ENCODE data around the gene SENP5.

SENP5 gene

GRCh38 chr3:196886144-196886543 is 18.4 kb downstream of the SENP5 start:
- no peak for DNase-seq (ENCODE audit: low read depth, low spot score)

DNA sequence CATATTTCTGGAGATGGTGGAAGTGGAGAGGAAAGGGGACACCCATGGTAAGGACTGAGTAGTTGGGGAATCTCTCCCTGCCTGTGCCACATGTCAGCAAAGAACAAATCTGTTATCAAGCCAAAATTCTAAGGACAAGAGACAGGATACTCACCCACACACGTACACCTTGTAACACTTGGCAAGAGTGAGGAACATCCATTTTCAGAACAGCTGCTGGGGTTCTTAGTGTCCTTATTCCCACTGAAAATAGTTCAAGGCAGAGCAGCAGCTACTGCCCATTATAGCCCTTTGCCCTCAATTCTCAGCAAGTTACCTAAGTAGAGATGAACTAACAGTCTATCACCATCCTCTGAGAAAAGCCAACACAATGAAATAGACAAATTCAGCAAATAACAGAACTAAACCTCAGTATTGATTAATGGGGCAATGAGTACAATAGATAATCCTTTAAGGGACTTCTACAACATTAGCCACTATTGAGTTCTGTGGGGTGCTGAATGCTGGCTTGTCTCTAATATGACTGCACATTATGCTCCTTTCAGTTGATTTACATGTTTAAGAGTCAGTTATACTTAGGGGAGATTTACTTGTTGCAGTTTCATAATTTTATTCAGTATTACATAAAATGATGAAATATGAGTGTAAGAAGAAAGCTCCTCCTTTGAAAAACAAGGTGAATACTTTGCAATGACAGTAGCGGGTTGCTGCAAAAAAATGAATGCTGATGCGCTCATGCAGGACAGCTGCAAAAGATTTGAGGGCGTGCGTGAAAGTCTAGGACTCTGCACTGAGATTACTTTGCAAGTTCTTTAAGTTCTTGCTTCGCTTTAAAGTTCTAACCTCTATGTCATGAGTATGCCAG is 22.4 kb downstream of the SENP5 start:
- no peak for DNase-seq (ENCODE audit: low read depth, low spot score)

- no peak for DNase-seq (ENCODE audit: low read depth, low spot score)
Measured at GRCh38 chr3:196894557-196895295, 27.0 kb downstream of the SENP5 start.

GRCh38 chr3:196896229-196896628 is 28.5 kb downstream of the SENP5 start:
- no peak for DNase-seq (ENCODE audit: low read depth, low spot score)

DNA sequence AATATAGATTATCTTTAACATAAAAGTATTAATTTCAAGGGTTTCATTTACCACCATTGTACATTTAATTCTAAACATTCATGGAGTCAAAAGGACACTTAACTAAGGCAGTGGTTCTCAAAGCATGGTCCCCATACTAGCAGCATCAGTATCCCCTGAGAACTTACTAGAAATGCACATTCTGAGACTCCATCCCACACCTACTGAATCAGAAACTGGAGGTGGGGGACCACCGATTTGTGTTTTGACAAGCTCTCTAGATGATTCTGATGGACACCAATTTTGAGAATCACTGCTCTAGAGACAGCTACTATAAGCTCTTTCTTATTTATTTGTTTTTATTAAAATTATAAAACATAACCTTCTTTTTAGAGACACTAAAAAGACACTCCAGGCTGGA is 34.0 kb downstream of the SENP5 start:
- DNase-seq (ENCODE audit: low read depth, low spot score): no peak

- no peak for DNase-seq (ENCODE audit: low read depth, low spot score)
Measured at GRCh38 chr3:196902296-196902695, 34.6 kb downstream of the SENP5 start.

GRCh38 chr3:196903740-196904139 is 36.0 kb downstream of the SENP5 start:
- DNase-seq (ENCODE audit: low read depth, low spot score): no peak

GRCh38 chr3:196914866-196915265 is 47.1 kb downstream of the SENP5 start:
- no peak for DNase-seq (ENCODE audit: low read depth, low spot score)

GRCh38 chr3:196915375-196915774 is 47.7 kb downstream of the SENP5 start:
- DNase-seq (ENCODE audit: low read depth, low spot score): no peak

DNA sequence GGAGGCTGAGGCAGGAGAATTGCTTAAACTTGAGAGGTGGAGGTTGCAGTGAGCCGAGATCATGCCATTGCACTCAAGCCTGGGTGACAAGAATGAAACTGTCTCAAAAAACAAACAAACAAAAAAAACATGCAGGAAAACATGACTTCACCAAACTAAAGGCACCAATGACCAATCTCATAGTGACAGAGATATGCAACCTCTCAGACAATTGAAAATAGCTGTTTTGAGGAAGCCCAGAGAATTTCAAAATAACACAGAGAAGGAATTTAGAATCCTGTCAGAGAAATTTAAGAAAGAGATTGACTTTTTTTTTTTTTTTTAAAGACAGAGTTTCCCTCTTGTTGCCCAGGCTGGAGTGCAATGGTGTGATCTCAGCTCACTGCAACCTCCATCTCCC is 48.5 kb downstream of the SENP5 start:
- no peak for DNase-seq (ENCODE audit: low read depth, low spot score)

GRCh38 chr3:196916995-196917394 is 49.3 kb downstream of the SENP5 start:
- DNase-seq (ENCODE audit: low read depth, low spot score): no peak

GRCh38 chr3:196918968-196919367 is 51.2 kb downstream of the SENP5 start:
- DNase-seq (ENCODE audit: low read depth, low spot score): no peak

GRCh38 chr3:196920733-196921132 is 53.0 kb downstream of the SENP5 start:
- DNase-seq (ENCODE audit: low read depth, low spot score): no peak

GRCh38 chr3:196927571-196928453 is 60.1 kb downstream of the SENP5 start:
- no peak for DNase-seq (ENCODE audit: low read depth, low spot score)

GRCh38 chr3:196931157-196931556 is 63.4 kb downstream of the SENP5 start:
- no peak for DNase-seq (ENCODE audit: low read depth, low spot score)

DNA sequence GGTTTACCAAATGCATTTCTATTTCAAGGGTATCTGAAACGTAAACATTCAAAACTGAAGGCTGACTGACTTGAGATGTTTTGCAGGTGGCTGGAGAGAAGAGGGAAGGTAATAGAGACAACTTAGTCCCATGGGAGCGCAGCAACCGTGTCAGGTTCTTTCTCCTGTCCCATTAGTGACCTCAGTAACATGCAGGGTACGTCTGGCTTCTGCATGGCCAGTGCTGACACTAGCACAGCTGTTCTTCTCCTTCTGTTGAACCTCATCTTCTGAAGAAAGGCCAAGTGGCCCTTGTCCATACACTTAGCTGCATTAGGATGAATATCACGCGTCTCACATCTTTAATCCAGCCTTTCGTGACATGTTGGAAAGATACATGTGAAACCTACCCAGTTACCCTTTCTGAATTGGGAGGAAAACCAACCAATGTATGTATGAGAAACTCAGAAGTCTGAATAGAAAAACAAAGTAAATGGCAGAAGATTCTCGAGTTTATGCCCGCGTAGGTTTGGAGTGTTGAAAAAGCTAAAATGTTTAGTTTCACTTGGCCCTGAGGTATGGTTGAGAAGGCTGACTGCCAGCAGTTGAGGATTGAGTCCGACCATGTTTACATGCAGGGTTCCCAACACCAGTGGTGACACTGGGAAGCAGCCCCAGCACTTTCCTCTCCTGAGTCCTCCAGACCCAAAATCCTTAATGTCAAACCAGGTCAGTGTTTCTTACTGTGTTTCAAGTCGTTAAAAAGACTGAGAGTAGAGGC is 64.3 kb downstream of the SENP5 start:
- DNase-seq (ENCODE audit: low read depth, low spot score): no peak

DNA sequence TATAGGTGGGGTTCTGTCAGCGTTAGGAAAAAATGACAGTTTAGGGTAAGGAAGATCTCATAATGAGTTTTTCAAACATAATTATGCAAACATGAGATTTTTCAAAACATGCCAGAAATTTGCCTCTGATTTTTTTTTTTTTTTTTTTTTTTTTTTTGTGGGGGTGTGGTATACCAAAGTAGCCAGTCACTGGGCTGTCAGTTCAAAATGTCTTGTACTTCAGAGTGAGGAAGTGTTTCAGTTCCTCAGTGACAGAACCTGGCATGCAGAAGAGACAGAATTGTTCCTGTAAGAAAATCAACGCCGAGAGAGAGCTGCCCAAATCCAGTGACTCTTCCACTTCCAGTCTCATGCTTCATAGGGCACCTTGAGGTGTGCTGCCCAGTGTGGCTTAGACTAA is 64.9 kb downstream of the SENP5 start:
- DNase-seq (ENCODE audit: low read depth, low spot score): no peak

DNA sequence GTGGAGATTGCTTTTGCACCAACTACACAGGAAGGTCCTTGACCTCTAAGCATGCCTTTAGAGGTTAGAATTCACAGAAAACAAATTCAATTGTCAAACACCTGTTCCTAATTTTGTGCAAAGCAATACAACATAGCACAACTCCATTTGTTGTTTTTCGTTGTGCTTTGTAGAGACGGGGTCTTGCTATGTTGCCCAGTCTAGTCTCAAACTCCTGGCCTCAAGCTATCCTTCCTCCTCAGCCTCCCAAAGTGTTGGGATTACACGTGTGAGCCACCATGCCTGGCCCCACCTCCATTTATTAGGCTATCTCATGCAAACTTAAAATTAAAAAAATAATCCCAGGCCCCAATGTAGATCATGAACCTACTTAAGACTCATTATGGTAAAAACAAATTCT is 68.6 kb downstream of the SENP5 start:
- no peak for DNase-seq (ENCODE audit: low read depth, low spot score)

GRCh38 chr3:196938124-196938523 is 70.4 kb downstream of the SENP5 start:
- no peak for DNase-seq (ENCODE audit: low read depth, low spot score)

GRCh38 chr3:196938576-196938975 is 70.9 kb downstream of the SENP5 start:
- no peak for DNase-seq (ENCODE audit: low read depth, low spot score)

DNA sequence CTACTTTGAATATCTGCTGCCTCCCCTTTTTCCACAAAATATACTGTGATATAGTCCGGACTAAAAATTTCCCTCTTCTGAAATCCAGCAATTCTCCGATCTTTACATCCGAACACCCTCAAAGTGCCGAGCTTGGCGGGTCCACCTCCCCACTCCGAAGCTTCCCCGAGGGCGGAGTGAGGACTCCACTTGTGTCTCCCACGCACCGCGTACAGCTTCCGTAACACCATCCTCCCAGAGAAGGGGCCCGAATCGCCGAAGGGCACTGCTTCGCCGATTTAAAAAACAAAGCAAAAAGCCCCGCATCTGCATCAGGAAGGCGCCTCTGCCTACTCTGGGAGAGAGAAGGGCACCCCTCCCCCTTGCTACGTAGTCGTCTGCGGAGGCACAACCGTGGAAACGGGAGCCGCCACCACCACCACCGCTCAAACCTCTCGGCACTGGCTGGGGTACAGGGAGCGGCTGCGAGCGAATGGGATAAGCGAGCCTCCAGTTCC is 74.1 kb downstream of the SENP5 start:
- no peak for DNase-seq (ENCODE audit: low read depth, low spot score)

Data from astrocyte of the hippocampus (primary cell).